Right lobe of liver (tissue), 6 donors: ENCODE measurements around the gene DOCK2. TPM values are rescaled to one million over a fixed set of nuclear protein-coding genes. Genes with fewer than 3 reads are reported as not detected.

ENCODE experiments used
- ATAC-seq, 4 donors: fragments of 200-7000 bp; cut with Tn5 transposase; one replicate each; pipeline ENCODE4 v1.9.1; 2020; ENCODE audit warnings: mild to moderate bottlenecking in 4 of 4, moderate library complexity in 4 of 4
- DNase-seq, 3 donors: peaks; one replicate each; pipeline ENCODE4 v3.0.0-alpha.2; 2020
- H3K27ac ChIP-seq, 3 donors: fragments of 200-600 bp; one replicate each; pipeline ENCODE4 v1.8.0; 2022
- H3K27me3 ChIP-seq, 2 donors: fragments of 200-600 bp; one replicate each; pipeline ENCODE4 v1.8.0; 2022
- H3K36me3 ChIP-seq, 4 donors: fragments of 200-600 bp; sonication (generic) in 1 of 4; one replicate each; pipeline versions ENCODE4 v1.5.1 to v1.8.0; 2017 to 2022; ENCODE audit warnings: control low read depth in 1 of 4
- H3K4me1 ChIP-seq, 4 donors: fragments of 200-600 bp; sonication (generic) in 1 of 4; one replicate each; pipeline versions ENCODE4 v1.5.1 to v1.8.0; 2017 to 2022; ENCODE audit warnings: control low read depth in 1 of 4
- H3K4me3 ChIP-seq, 3 donors: fragments of 200-600 bp; one replicate each; pipeline ENCODE4 v1.8.0; 2022
- H3K9me3 ChIP-seq, 4 donors: fragments of 200-600 bp; sonication (generic) in 1 of 4; one replicate each; pipeline versions ENCODE4 v1.5.1 to v1.8.0; 2017 to 2022; ENCODE audit warnings: control low read depth in 1 of 4
- CTCF ChIP-seq, 4 donors: fragments of 200-600 bp in 3 of 4; fragments of 450-650 bp in 1 of 4; IDR thresholded peaks; one replicate each; pipeline versions ENCODE4 v1.5.1 to v1.8.0; 2016 to 2022; ENCODE audit warnings: antibody characterized with exemption in 4 of 4, mild to moderate bottlenecking in 2 of 4
- POLR2A ChIP-seq: fragments of 450-650 bp; IDR thresholded peaks from one replicate; pipeline ENCODE4 v1.6.1; 2017; ENCODE audit warnings: antibody characterized with exemption, mild to moderate bottlenecking
- WGBS: methylation state at CpG from one replicate; pipeline ENCODE4 v1.1.6; 2018; ENCODE audit warnings: low coverage, low lambda C conversion rate; ENCODE audit not compliant: insufficient coverage; ENCODE audit errors: missing lambda C conversion rate; 5-methylcytosine and 5-hydroxymethylcytosine counted together
- intact Hi-C, 2 donors: fragments of 100-400 bp; cut with DNase I; formaldehyde crosslinking; loops; one replicate each; pipeline versions ENCODE4 v1.11.2 to v1.14.1; 2022
- total RNA-seq, 6 experiments: library from RNA; depleted of rRNA in 2 of 6; stranded (reverse); fragments of >200 nt in 2 of 6; fragmentation: NEBNext Ultra II Directional in 3 of 6; extraction: Animal tissue kit (Norgen Biotek cat#: 25700) in 3 of 6; gene quantifications; one replicate each; pipeline versions ENCODE4 v1.1.0 to v1.2.4, GENCODE V29; 2016 to 2023
- donor health status: DM: no; HTN: yes; CAD: no.
- donor health status: DM: no; HTN: no; CAD: no.
- donor health status: DM: no; HTN: no; CAD: no.
- donor health status: DM: no; HTN: yes; CAD: no.
- donor health status: DM: no; HTN: yes; CAD: no.

The DOCK2 gene
- total RNA-seq, 6 experiments from 2014 or later, result 5.0 to 14.5 (median 7.4) TPM

GRCh38 chr5:169809281-169809680 lies 172.2 kb downstream of the DOCK2 start:
- H3K4me3 ChIP-seq, result no peak overlapping the region
- intact Hi-C loops, result no loop called here
- H3K9me3 ChIP-seq, result no peaks in the 10 kb centered on the region
- DNase-seq (no peak), ATAC-seq (no peak)
- H3K4me1 ChIP-seq, result no peaks in the 10 kb centered on the region
- 33% methylated on average over 5 of the region's 5 CpGs for WGBS
- no peak overlapping the region for H3K27ac ChIP-seq
- no peaks in the 10 kb centered on the region for H3K36me3 ChIP-seq
- TF ChIP-seq CTCF (IDR thresholded peaks at IDR 0.05) (no peak), POLR2A (no peak)
- no peaks in the 10 kb centered on the region for H3K27me3 ChIP-seq

GRCh38 chr5:169810524-169810923 lies 173.4 kb downstream of the DOCK2 start:
- ATAC-seq, result no peak
- Histone ChIP-seq H3K4me1 (no peaks in the 10 kb centered on the region), H3K27ac (no peak overlapping the region), H3K27me3 (no peaks in the 10 kb centered on the region), H3K9me3 (no peaks in the 10 kb centered on the region), H3K4me3 (no peak overlapping the region), H3K36me3 (no peaks in the 10 kb centered on the region)
- intact Hi-C loops, result no loop called here
- DNase-seq, result no peak
- 71% methylated on average over 5 of the region's 5 CpGs for WGBS
- no peak for TF ChIP-seq CTCF (IDR thresholded peaks at IDR 0.05)
- no peak for TF ChIP-seq POLR2A

- intact Hi-C loops, result no loop called here
- WGBS, result 68% methylated on average over 4 of the region's 5 CpGs
- Histone ChIP-seq H3K9me3 (no peaks in the 10 kb centered on the region), H3K27me3 (no peaks in the 10 kb centered on the region), H3K27ac (no peak overlapping the region), H3K4me1 (no peaks in the 10 kb centered on the region), H3K36me3 (no peaks in the 10 kb centered on the region), H3K4me3 (no peak overlapping the region)
- DNase-seq, result no peak
- ATAC-seq, result no peak
- TF ChIP-seq POLR2A, result no peak
Measured at GRCh38 chr5:169811023-169811422, 173.9 kb downstream of the DOCK2 start.

GRCh38 chr5:169811680-169812079 lies 174.6 kb downstream of the DOCK2 start:
- ATAC-seq (no peak), DNase-seq (no peak)
- Histone ChIP-seq H3K36me3 (no peaks in the 10 kb centered on the region), H3K4me3 (no peak overlapping the region), H3K27ac (no peak overlapping the region), H3K27me3 (no peaks in the 10 kb centered on the region), H3K9me3 (no peaks in the 10 kb centered on the region), H3K4me1 (no peaks in the 10 kb centered on the region)
- TF ChIP-seq POLR2A (no peak), CTCF (IDR thresholded peaks at IDR 0.05) (no peak)
- 51% methylated on average over 4 of the region's 5 CpGs for WGBS
- intact Hi-C loops, result no loop called here

GRCh38 chr5:169812786-169813185 lies 175.7 kb downstream of the DOCK2 start:
- no peaks in the 10 kb centered on the region for H3K27me3 ChIP-seq
- no peaks in the 10 kb centered on the region for H3K9me3 ChIP-seq
- ATAC-seq (no peak), DNase-seq (no peak)
- 59% methylated on average over 6 of the region's 6 CpGs for WGBS
- TF ChIP-seq CTCF (IDR thresholded peaks at IDR 0.05) (no peak), POLR2A (no peak)
- no peak overlapping the region for H3K4me3 ChIP-seq
- intact Hi-C loops, result no loop called here
- no peaks in the 10 kb centered on the region for H3K36me3 ChIP-seq
- H3K27ac ChIP-seq, result no peak overlapping the region
- no peaks in the 10 kb centered on the region for H3K4me1 ChIP-seq
